SK-N-SH (cell line): ENCODE measurements around the gene LTBP1.
A peak's percentile ranks its signal among the peaks of the same experiment; 100 is the strongest.

Source experiments
- CTCF ChIP-seq: fragments of 200-600 bp; sonication (generic); IDR thresholded peaks from 2 replicates; pipeline ENCODE4 v1.6.1; 2017; ENCODE audit warnings: antibody characterized with exemption, mild to moderate bottlenecking, moderate library complexity
- EP300 ChIP-seq, 2 experiments: IDR thresholded peaks; 2 replicates each; pipeline versions ENCODE4 v1.4.0 to v1.6.1; 2012; ENCODE audit warnings: borderline replicate concordance in 1 of 2, low read depth in 1 of 2, low read length in 1 of 2
- GABPA ChIP-seq: IDR thresholded peaks from 2 replicates; pipeline ENCODE4 v1.4.0; 2012; ENCODE audit warnings: low read depth, mild to moderate bottlenecking
- GATA2 ChIP-seq: sonication (generic); formaldehyde crosslinking; IDR thresholded peaks from 2 replicates; pipeline ENCODE4 v1.5.0; 2020; ENCODE audit warnings: mild to moderate bottlenecking, missing genetic modification reagents
- JUND ChIP-seq: IDR thresholded peaks from 2 replicates; pipeline ENCODE4 v1.4.0; 2012
- MAX ChIP-seq: IDR thresholded peaks from 2 replicates; pipeline ENCODE4 v1.4.0; 2012; ENCODE audit warnings: low read depth
- POLR2AphosphoS5 ChIP-seq: IDR thresholded peaks from 2 replicates; pipeline ENCODE4 v1.6.1; 2012; ENCODE audit warnings: low read depth, low read length
- REST ChIP-seq: IDR thresholded peaks from 2 replicates; pipeline ENCODE4 v1.6.1; 2012; ENCODE audit warnings: mild to moderate bottlenecking, low read depth, low read length, moderate library complexity
- SIN3A ChIP-seq: IDR thresholded peaks from 2 replicates; pipeline ENCODE4 v1.6.1; 2012; ENCODE audit warnings: low read depth, mild to moderate bottlenecking, low read length, moderate library complexity, borderline replicate concordance
- TAF1 ChIP-seq: IDR thresholded peaks from 2 replicates; pipeline ENCODE4 v1.6.1; 2012; ENCODE audit warnings: low read depth, mild to moderate bottlenecking, low read length, moderate library complexity, borderline replicate concordance
- USF1 ChIP-seq: IDR thresholded peaks from 2 replicates; pipeline ENCODE4 v1.4.0; 2012; ENCODE audit warnings: low read depth, borderline replicate concordance

- no peak for TF ChIP-seq CTCF
- no peak for TF ChIP-seq REST
- no peak for TF ChIP-seq MAX
- TF ChIP-seq EP300 (IDR thresholded peaks at IDR 0.05; ENCODE audit: borderline replicate concordance in 1 of 2, low read depth in 1 of 2, low read length in 1 of 2), result 0 out of 4 replicates have a peak, but pooled peaks of 1 of the 2 experiments have one; percentile 14
- no peak for TF ChIP-seq JUND
- TF ChIP-seq GATA2 (CRISPR knock-in tag), result no peak
- TF ChIP-seq POLR2AphosphoS5, result no peak
- TF ChIP-seq TAF1, result no peak
- no peak for TF ChIP-seq USF1
- TF ChIP-seq SIN3A, result no peak
- no peak for TF ChIP-seq GABPA
Measured at GRCh38 chr2:33136056-33136455, 189.3 kb downstream of the LTBP1 start.
